BJ (cell line): ENCODE results near the gene EOLA1. TPM values are rescaled to one million over a fixed set of nuclear protein-coding genes. Genes with fewer than 3 reads are reported as not detected.
"Not testable (repeated sequence)": the region's sequence is repeated elsewhere in the genome, so short reads cannot be mapped to it uniquely, and the experiment has no call there.

ENCODE experiments used
- CTCF ChIA-PET: fragments of 350-600 bp; formaldehyde crosslinking; extraction: SDS; loops from one replicate; lab custom pipeline; 2021; ENCODE audit warnings: antibody characterized with exemption, inconsistent platforms; lab: Yijun Ruan, JAX
- POLR2A ChIA-PET: fragments of 300-600 bp; sonication (Branson Sonifier 250); formaldehyde crosslinking; extraction: SDS; loops from one replicate; lab custom pipeline; 2021; ENCODE audit warnings: antibody characterized with exemption; lab: Charles Lee
- DNase-seq: peaks from one replicate; pipeline ENCODE4 v3.0.0-alpha.2; 2011; ENCODE audit warnings: low read depth
- H3K27me3 ChIP-seq: 2 replicates; pipeline ENCODE4 v1.6.0; 2011; ENCODE audit warnings: low read length; ENCODE audit not compliant: control insufficient read depth, insufficient read depth
- H3K36me3 ChIP-seq: 2 replicates; pipeline ENCODE4 v1.5.1; 2011; ENCODE audit warnings: low read length; ENCODE audit not compliant: control insufficient read depth, insufficient read depth
- H3K4me3 ChIP-seq: 2 replicates; pipeline ENCODE4 v1.5.1; 2011; ENCODE audit warnings: low read depth, mild to moderate bottlenecking, control low read depth, low read length
- CTCF ChIP-seq: IDR thresholded peaks from 2 replicates; pipeline ENCODE4 v1.5.1; 2011; ENCODE audit warnings: low read depth, mild to moderate bottlenecking, control low read depth, inconsistent platforms, low read length, moderate library complexity; ENCODE audit not compliant: insufficient read depth
- polyA plus RNA-seq: library from polyadenylated mRNA; depleted of rRNA; stranded (reverse); fragments of >200 nt; gene quantifications from 2 replicates; pipeline ENCODE4 v1.2.3, GENCODE V29; 2011

Gene EOLA1
- polyA plus RNA-seq, 1 experiment, result 18.2 TPM

GRCh38 chrX:149522916-149523315 lies 17.9 kb upstream of the EOLA1 start:
- ChIA-PET POLR2A (no interaction called here), CTCF (interaction anchor here (2.0 kb wide), 1 partner anchor 11 kb away, joined by 10 read pairs; no protein-coding TSS in a partner anchor)
- TF ChIP-seq CTCF, result no peak
- no peaks in the 10 kb centered on the region for H3K36me3 ChIP-seq
- peaks cover 3% of the 10 kb centered on the region; the same call in 1 of the 2 replicates for H3K27me3 ChIP-seq
- no peak overlapping the region for H3K4me3 ChIP-seq
- no peak for DNase-seq

GRCh38 chrX:149525389-149525788 lies 15.4 kb upstream of the EOLA1 start:
- CTCF ChIA-PET, H3K36me3 ChIP-seq, H3K27me3 ChIP-seq, H3K4me3 ChIP-seq, POLR2A ChIA-PET: not testable (repeated sequence)
- peak; percentile 46 for DNase-seq

GRCh38 chrX:149525903-149526302 lies 14.9 kb upstream of the EOLA1 start:
- H3K27me3 ChIP-seq, POLR2A ChIA-PET, H3K4me3 ChIP-seq, DNase-seq, H3K36me3 ChIP-seq: not testable (repeated sequence)
- CTCF ChIA-PET, result interaction anchor here (0.7 kb wide), 1 partner anchor 97 kb away, joined by 3 read pairs; no protein-coding TSS in a partner anchor

GRCh38 chrX:149526318-149527033 lies 14.3 kb upstream of the EOLA1 start:
- POLR2A ChIA-PET, H3K27me3 ChIP-seq, H3K4me3 ChIP-seq, H3K36me3 ChIP-seq, DNase-seq: not testable (repeated sequence)
- CTCF ChIA-PET, result interaction anchor here (0.7 kb wide), 1 partner anchor 97 kb away, joined by 3 read pairs; no protein-coding TSS in a partner anchor

GRCh38 chrX:149527705-149528104 lies 13.1 kb upstream of the EOLA1 start:
- H3K4me3 ChIP-seq, result no peak overlapping the region
- H3K27me3 ChIP-seq, result no peaks in the 10 kb centered on the region
- ChIA-PET CTCF (interaction anchor here (1.0 to 2.1 kb wide), 3 partner anchors 12 to 63 kb away, joined by 3 to 7 read pairs (median 4); partner anchors contain the start of gene EOLA1), POLR2A (no interaction called here)
- TF ChIP-seq CTCF, result peak; percentile 62
- H3K36me3 ChIP-seq, result no peaks in the 10 kb centered on the region
- DNase-seq, result no peak

GRCh38 chrX:149528381-149528780 lies 12.4 kb upstream of the EOLA1 start:
- no peaks in the 10 kb centered on the region for H3K27me3 ChIP-seq
- TF ChIP-seq CTCF, result no peak
- no peak overlapping the region for H3K4me3 ChIP-seq
- CTCF ChIA-PET, result interaction anchor here (0.9 to 2.1 kb wide), 4 partner anchors 12 to 64 kb away, joined by 3 to 7 read pairs (median 4); partner anchors contain the start of gene EOLA1
- POLR2A ChIA-PET, result no interaction called here
- H3K36me3 ChIP-seq, result no peaks in the 10 kb centered on the region
- DNase-seq, result no peak

GRCh38 chrX:149531599-149531998 lies 9.2 kb upstream of the EOLA1 start:
- DNase-seq, result no peak
- Histone ChIP-seq H3K27me3 (no peaks in the 10 kb centered on the region), H3K4me3 (no peak overlapping the region), H3K36me3 (no peaks in the 10 kb centered on the region)
- no peak for TF ChIP-seq CTCF
- ChIA-PET POLR2A (no interaction called here), CTCF (no interaction called here)

GRCh38 chrX:149532868-149533267 lies 7.9 kb upstream of the EOLA1 start:
- H3K4me3 ChIP-seq, POLR2A ChIA-PET, H3K27me3 ChIP-seq, DNase-seq, H3K36me3 ChIP-seq, CTCF ChIA-PET: not testable (repeated sequence)

- H3K4me3 ChIP-seq, POLR2A ChIA-PET, H3K36me3 ChIP-seq, H3K27me3 ChIP-seq, DNase-seq, CTCF ChIA-PET: not testable (repeated sequence)
Measured at GRCh38 chrX:149533999-149534398, 6.8 kb upstream of the EOLA1 start.
